RKO (cell line): ENCODE measurements around the gene CCSER2.
"Not testable (repeated sequence)": the region's sequence is repeated elsewhere in the genome, so short reads cannot be mapped to it uniquely, and the experiment has no call there.

Experiments used
- DNase-seq: peaks from one replicate; pipeline ENCODE4 v3.0.0-alpha.2; 2016; ENCODE audit warnings: low spot score

Gene CCSER2

GRCh38 chr10:84452003-84452402, 123.6 kb downstream of the CCSER2 start:
- peak; percentile 57 for DNase-seq

GRCh38 chr10:84453303-84453702, 124.9 kb downstream of the CCSER2 start:
- no peak for DNase-seq

- DNase-seq, result no peak
These were observed 127.7 kb downstream of the CCSER2 start for GRCh38 chr10:84456126-84456525.

GRCh38 chr10:84460520-84460919, 132.1 kb downstream of the CCSER2 start:
- no peak for DNase-seq

- DNase-seq, result no peak
These were observed 141.1 kb downstream of the CCSER2 start for GRCh38 chr10:84469470-84469869.

GRCh38 chr10:84473136-84473535, 144.7 kb downstream of the CCSER2 start:
- no peak for DNase-seq

- DNase-seq, result no peak
These were observed 149.2 kb downstream of the CCSER2 start for GRCh38 chr10:84477398-84478128.

GRCh38 chr10:84478151-84478550, 149.8 kb downstream of the CCSER2 start:
- DNase-seq, result no peak

GRCh38 chr10:84478679-84479078, 150.3 kb downstream of the CCSER2 start:
- no peak for DNase-seq

- DNase-seq, result no peak
These were observed 156.2 kb downstream of the CCSER2 start for GRCh38 chr10:84484541-84484940.

- no peak for DNase-seq
These were observed 165.0 kb downstream of the CCSER2 start for GRCh38 chr10:84493361-84493760.

GRCh38 chr10:84493951-84494848, 165.8 kb downstream of the CCSER2 start:
- peak; percentile 75 for DNase-seq

- DNase-seq, result no peak
These were observed 166.4 kb downstream of the CCSER2 start for GRCh38 chr10:84494849-84495180.

- no peak for DNase-seq
These were observed 169.6 kb downstream of the CCSER2 start for GRCh38 chr10:84497978-84498377.

GRCh38 chr10:84499039-84499438, 170.7 kb downstream of the CCSER2 start:
- DNase-seq, result not testable (repeated sequence)

GRCh38 chr10:84499846-84500245, 171.5 kb downstream of the CCSER2 start:
- DNase-seq, result no peak

GRCh38 chr10:84510121-84510520, 181.7 kb downstream of the CCSER2 start:
- no peak for DNase-seq

GRCh38 chr10:84511106-84511505, 182.7 kb downstream of the CCSER2 start:
- no peak for DNase-seq

GRCh38 chr10:84511709-84512285, 183.4 kb downstream of the CCSER2 start:
- DNase-seq, result no peak

GRCh38 chr10:84517554-84517953, 189.2 kb downstream of the CCSER2 start:
- DNase-seq, result no peak

GRCh38 chr10:84519235-84519634, 190.8 kb downstream of the CCSER2 start:
- no peak for DNase-seq

GRCh38 chr10:84521013-84521412, 192.6 kb downstream of the CCSER2 start:
- no peak for DNase-seq

GRCh38 chr10:84521468-84521867, 193.1 kb downstream of the CCSER2 start:
- no peak for DNase-seq
